ENCODE data around the gene CYP2A6. TPM values are rescaled to one million over a fixed set of nuclear protein-coding genes. Genes with fewer than 3 reads are reported as not detected.
"Not testable (repeated sequence)": the region's sequence is repeated elsewhere in the genome, so short reads cannot be mapped to it uniquely, and the experiment has no call there.

CYP2A6 gene
- total RNA-seq, 1 experiment from 2014 or later: not detected

DNA sequence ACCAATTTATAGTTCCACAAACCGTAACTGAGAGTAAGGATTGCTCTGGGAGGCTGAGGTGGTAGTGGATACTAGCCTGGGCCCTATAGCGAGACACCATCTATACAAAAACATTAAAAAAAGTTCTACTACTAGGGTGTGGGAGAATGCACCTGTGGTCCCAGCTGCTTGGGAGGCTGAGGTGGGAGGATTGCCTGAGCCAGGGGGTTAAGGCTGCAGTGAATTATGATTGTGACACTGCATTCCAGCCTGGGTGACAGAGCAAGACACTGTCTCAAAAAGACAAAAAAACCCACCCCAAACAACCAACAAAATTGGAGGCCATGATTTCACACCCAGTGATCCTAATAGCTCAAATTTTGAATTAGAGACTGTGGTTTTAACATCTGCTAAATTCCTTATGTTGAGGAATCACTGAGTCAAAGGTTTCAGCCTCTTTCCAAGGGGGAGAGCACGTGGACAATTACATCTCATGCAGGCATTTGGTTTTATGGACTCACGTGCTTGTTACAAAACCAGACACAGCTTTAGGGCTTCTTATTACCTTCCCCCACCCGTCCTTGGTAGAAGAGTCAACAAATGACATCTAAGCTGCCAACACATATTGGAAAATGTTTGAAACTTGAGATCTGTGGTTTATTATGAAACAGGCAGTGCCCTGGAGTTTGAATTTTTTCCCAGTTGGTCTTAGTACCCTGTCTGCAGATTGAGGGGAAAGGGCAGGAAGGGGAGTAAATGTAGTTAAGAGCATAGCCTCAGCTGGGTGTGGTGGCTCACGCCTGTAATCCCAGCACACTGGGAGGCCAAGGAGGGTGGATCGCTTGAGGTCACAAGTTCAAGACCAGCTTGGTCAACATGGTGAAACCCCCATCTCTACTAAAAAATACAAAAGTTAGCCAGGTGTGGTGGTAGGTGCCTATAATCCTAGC is 18.5 kb downstream of the CYP2A6 start:
- Histone ChIP-seq H3K36me3 (ENCODE audit: control insufficient read depth, insufficient read depth, low read length) (no peaks in the 10 kb centered on the region), H3K27me3 (replicated peaks; ENCODE audit: control insufficient read depth, insufficient read depth, low read length) (no peaks in the 10 kb centered on the region), H3K4me1 (peaks cover 15% of the 10 kb centered on the region), H3K9me3 (no peaks in the 10 kb centered on the region), H3K4me3 (ENCODE audit: low read depth, low read length) (no peak overlapping the region)
- TF ChIP-seq, protein P1, sequence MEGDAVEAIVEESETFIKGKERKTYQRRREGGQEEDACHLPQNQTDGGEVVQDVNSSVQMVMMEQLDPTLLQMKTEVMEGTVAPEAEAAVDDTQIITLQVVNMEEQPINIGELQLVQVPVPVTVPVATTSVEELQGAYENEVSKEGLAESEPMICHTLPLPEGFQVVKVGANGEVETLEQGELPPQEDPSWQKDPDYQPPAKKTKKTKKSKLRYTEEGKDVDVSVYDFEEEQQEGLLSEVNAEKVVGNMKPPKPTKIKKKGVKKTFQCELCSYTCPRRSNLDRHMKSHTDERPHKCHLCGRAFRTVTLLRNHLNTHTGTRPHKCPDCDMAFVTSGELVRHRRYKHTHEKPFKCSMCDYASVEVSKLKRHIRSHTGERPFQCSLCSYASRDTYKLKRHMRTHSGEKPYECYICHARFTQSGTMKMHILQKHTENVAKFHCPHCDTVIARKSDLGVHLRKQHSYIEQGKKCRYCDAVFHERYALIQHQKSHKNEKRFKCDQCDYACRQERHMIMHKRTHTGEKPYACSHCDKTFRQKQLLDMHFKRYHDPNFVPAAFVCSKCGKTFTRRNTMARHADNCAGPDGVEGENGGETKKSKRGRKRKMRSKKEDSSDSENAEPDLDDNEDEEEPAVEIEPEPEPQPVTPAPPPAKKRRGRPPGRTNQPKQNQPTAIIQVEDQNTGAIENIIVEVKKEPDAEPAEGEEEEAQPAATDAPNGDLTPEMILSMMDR (IDR thresholded peaks at IDR 0.05; ENCODE audit: insufficient read depth in 1 of 2, low read depth in 1 of 2, low read length in 1 of 2, severe bottlenecking in 1 of 2, unreplicated experiment in 1 of 2): no peak
- Mint-ChIP-seq H3K27ac (ENCODE audit: unreplicated experiment) (peak overlapping the region; percentile 76), H3K27me3 (ENCODE audit: insufficient read depth, unreplicated experiment) (no peaks in the 10 kb centered on the region), H3K4me1 (ENCODE audit: low read depth, unreplicated experiment) (peaks cover 21% of the 10 kb centered on the region), H3K36me3 (ENCODE audit: insufficient read depth, unreplicated experiment) (peaks cover 11% of the 10 kb centered on the region), H3K9me3 (ENCODE audit: unreplicated experiment) (peaks cover 19% of the 10 kb centered on the region), H3K4me3 (ENCODE audit: unreplicated experiment) (peak overlapping the region; percentile 28)
- peak; percentile 74 to 80 for DNase-seq
- ChIA-PET CTCF (interaction anchor here (0.7 kb wide), 1 partner anchor 61 kb away, joined by 4 read pairs; no protein-coding TSS in a partner anchor), POLR2A (interaction anchor here (0.5 kb wide), 1 partner anchor 115 kb away, joined by 3 read pairs; the partner anchor contains the start of gene ITPKC)
- intact Hi-C loops (cut with micrococcal nuclease; ENCODE audit: unreplicated experiment): no loop called here
- TSS peak; percentile 78 for BruUV-seq (replicated peaks)

DNA sequence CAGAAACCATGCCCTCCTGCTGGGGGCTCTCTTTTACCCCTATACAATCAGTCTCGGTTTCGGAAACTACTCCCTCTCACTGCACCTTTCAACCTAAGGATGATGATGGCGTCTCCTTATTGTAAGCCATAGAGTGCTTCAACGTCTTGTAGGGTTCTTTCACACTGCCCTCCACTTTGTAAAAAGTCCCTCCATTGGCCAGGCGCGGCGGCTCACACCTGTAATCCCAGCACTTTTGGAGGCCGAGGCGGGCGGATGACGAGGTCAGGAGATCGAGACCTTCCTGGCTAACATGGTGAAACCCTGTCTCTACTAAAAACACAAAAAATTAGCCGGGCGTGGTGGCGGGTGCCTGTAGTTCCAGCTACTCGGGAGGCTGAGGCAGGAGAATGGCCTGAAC is 19.5 kb downstream of the CYP2A6 start:
- H3K27me3 Mint-ChIP-seq (ENCODE audit: insufficient read depth, unreplicated experiment); H3K27ac Mint-ChIP-seq (ENCODE audit: unreplicated experiment); H3K9me3 ChIP-seq; H3K4me3 ChIP-seq (ENCODE audit: low read depth, low read length); H3K4me3 Mint-ChIP-seq (ENCODE audit: unreplicated experiment); H3K36me3 ChIP-seq (ENCODE audit: control insufficient read depth, insufficient read depth, low read length); H3K27me3 ChIP-seq (replicated peaks; ENCODE audit: control insufficient read depth, insufficient read depth, low read length); intact Hi-C loops (cut with micrococcal nuclease; ENCODE audit: unreplicated experiment); CTCF ChIA-PET; BruUV-seq (replicated peaks); POLR2A ChIA-PET: not testable (repeated sequence)
- Mint-ChIP-seq H3K9me3 (ENCODE audit: unreplicated experiment) (peaks cover 19% of the 10 kb centered on the region), H3K4me1 (ENCODE audit: low read depth, unreplicated experiment) (peaks cover 20% of the 10 kb centered on the region), H3K36me3 (ENCODE audit: insufficient read depth, unreplicated experiment) (peaks cover 16% of the 10 kb centered on the region)
- peaks cover 15% of the 10 kb centered on the region for H3K4me1 ChIP-seq
- DNase-seq: peak in 1 of 2 experiments; percentile 16

DNA sequence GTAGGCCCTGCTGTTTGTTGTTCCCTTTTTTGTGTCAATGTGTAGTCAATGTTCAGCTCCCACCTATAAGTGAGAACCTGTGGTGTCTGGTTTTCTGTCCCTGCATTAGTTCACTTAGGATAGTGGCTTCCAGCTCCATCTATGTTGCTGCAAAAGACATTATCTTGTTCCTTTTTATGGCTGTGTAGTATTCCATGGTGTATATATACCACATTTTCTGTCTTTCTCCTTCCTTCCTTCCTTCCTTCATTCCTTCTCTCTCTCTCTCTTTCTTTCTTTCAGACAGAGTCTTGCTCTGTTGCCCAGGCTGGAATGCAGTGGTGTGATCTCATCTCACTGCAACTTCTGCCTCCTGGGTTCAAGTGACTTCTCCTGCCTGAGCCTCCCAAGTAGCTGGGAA is 21.0 kb downstream of the CYP2A6 start:
- peak in 1 of 2 experiments; percentile 6 for DNase-seq
- Histone ChIP-seq H3K4me1 (peaks cover 20% of the 10 kb centered on the region), H3K9me3 (no peaks in the 10 kb centered on the region), H3K36me3 (ENCODE audit: control insufficient read depth, insufficient read depth, low read length) (no peaks in the 10 kb centered on the region), H3K4me3 (ENCODE audit: low read depth, low read length) (no peak overlapping the region), H3K27me3 (replicated peaks; ENCODE audit: control insufficient read depth, insufficient read depth, low read length) (no peaks in the 10 kb centered on the region)
- POLR2A ChIA-PET: no interaction called here
- Mint-ChIP-seq H3K36me3 (ENCODE audit: insufficient read depth, unreplicated experiment) (peaks cover 26% of the 10 kb centered on the region), H3K27me3 (ENCODE audit: insufficient read depth, unreplicated experiment) (no peaks in the 10 kb centered on the region), H3K27ac (ENCODE audit: unreplicated experiment) (no peak overlapping the region), H3K4me1 (ENCODE audit: low read depth, unreplicated experiment) (peaks cover 15% of the 10 kb centered on the region), H3K9me3 (ENCODE audit: unreplicated experiment) (peaks cover 19% of the 10 kb centered on the region), H3K4me3 (ENCODE audit: unreplicated experiment) (no peak overlapping the region)
- TF ChIP-seq, protein P1 (IDR thresholded peaks at IDR 0.05; ENCODE audit: insufficient read depth in 1 of 2, low read depth in 1 of 2, low read length in 1 of 2, severe bottlenecking in 1 of 2, unreplicated experiment in 1 of 2): no peak
- no TSS peak for BruUV-seq (replicated peaks)
- CTCF ChIA-PET: no interaction called here
- intact Hi-C loops (cut with micrococcal nuclease; ENCODE audit: unreplicated experiment): no loop called here
